Measurements from ENCODE around the gene TMEM231.
A peak's percentile ranks its signal among the peaks of the same experiment; 100 is the strongest.
"Not testable (repeated sequence)": the region's sequence is repeated elsewhere in the genome, so short reads cannot be mapped to it uniquely, and the experiment has no call there.

The TMEM231 gene

GRCh38 chr16:75527825-75528299, 28.2 kb downstream of the TMEM231 start:
- no peak for ATAC-seq
- Mint-ChIP-seq H3K4me3 (no peak overlapping the region), H3K9me3 (no peaks in the 10 kb centered on the region), H3K27me3 (no peaks in the 10 kb centered on the region), H3K27ac (no peak overlapping the region), H3K36me3 (no peaks in the 10 kb centered on the region), H3K4me1 (no peaks in the 10 kb centered on the region)

- Mint-ChIP-seq H3K4me1 (no peaks in the 10 kb centered on the region), H3K27me3 (no peaks in the 10 kb centered on the region), H3K27ac (no peak overlapping the region), H3K36me3 (no peaks in the 10 kb centered on the region), H3K9me3 (no peaks in the 10 kb centered on the region), H3K4me3 (no peak overlapping the region)
- no peak for ATAC-seq
These were observed 29.8 kb downstream of the TMEM231 start for GRCh38 chr16:75526032-75526790.

- no peaks in the 10 kb centered on the region for H3K27me3 Mint-ChIP-seq
- H3K4me3 Mint-ChIP-seq = no peak overlapping the region
- no peaks in the 10 kb centered on the region for H3K9me3 Mint-ChIP-seq
- no peak for ATAC-seq
- H3K27ac Mint-ChIP-seq = no peak overlapping the region
- H3K36me3 Mint-ChIP-seq = no peaks in the 10 kb centered on the region
- H3K4me1 Mint-ChIP-seq = peaks cover 13% of the 10 kb centered on the region
These were observed 36.9 kb downstream of the TMEM231 start for GRCh38 chr16:75519175-75519574.

- H3K36me3 Mint-ChIP-seq, H3K27me3 Mint-ChIP-seq, H3K9me3 Mint-ChIP-seq: not testable (repeated sequence)
- H3K4me1 Mint-ChIP-seq = peaks cover 13% of the 10 kb centered on the region
- peak overlapping the region; percentile 84 for H3K27ac Mint-ChIP-seq
- peak overlapping the region; percentile 93 for H3K4me3 Mint-ChIP-seq
- peak; percentile 52 for ATAC-seq
These were observed 39.7 kb downstream of the TMEM231 start for GRCh38 chr16:75516189-75516966.

GRCh38 chr16:75514296-75514695, 41.8 kb downstream of the TMEM231 start:
- ATAC-seq = no peak
- H3K27ac Mint-ChIP-seq = no peak overlapping the region
- H3K4me3 Mint-ChIP-seq = no peak overlapping the region
- no peaks in the 10 kb centered on the region for H3K36me3 Mint-ChIP-seq
- no peaks in the 10 kb centered on the region for H3K27me3 Mint-ChIP-seq
- no peaks in the 10 kb centered on the region for H3K9me3 Mint-ChIP-seq
- H3K4me1 Mint-ChIP-seq = peaks cover 13% of the 10 kb centered on the region

- no peak overlapping the region for H3K27ac Mint-ChIP-seq
- no peaks in the 10 kb centered on the region for H3K9me3 Mint-ChIP-seq
- H3K36me3 Mint-ChIP-seq = no peaks in the 10 kb centered on the region
- no peaks in the 10 kb centered on the region for H3K4me1 Mint-ChIP-seq
- no peak overlapping the region for H3K4me3 Mint-ChIP-seq
- no peaks in the 10 kb centered on the region for H3K27me3 Mint-ChIP-seq
- ATAC-seq = no peak
These were observed 49.5 kb downstream of the TMEM231 start for GRCh38 chr16:75506574-75506973.

GRCh38 chr16:75506107-75506506, 49.9 kb downstream of the TMEM231 start:
- no peaks in the 10 kb centered on the region for H3K36me3 Mint-ChIP-seq
- ATAC-seq = no peak

GRCh38 chr16:75503801-75504200, 52.3 kb downstream of the TMEM231 start:
- no peak overlapping the region for H3K4me3 Mint-ChIP-seq
- no peak for ATAC-seq
- H3K27me3 Mint-ChIP-seq = no peaks in the 10 kb centered on the region
- H3K36me3 Mint-ChIP-seq = no peaks in the 10 kb centered on the region
- H3K9me3 Mint-ChIP-seq = no peaks in the 10 kb centered on the region
- no peaks in the 10 kb centered on the region for H3K4me1 Mint-ChIP-seq
- H3K27ac Mint-ChIP-seq = no peak overlapping the region

More at GRCh38 chr16:75506107-75506506, 49.9 kb downstream of the TMEM231 start:
- H3K4me1 Mint-ChIP-seq = no peaks in the 10 kb centered on the region
- H3K4me3 Mint-ChIP-seq = no peak overlapping the region
- H3K9me3 Mint-ChIP-seq = no peaks in the 10 kb centered on the region
- H3K27me3 Mint-ChIP-seq = no peaks in the 10 kb centered on the region
- no peak overlapping the region for H3K27ac Mint-ChIP-seq

- no peaks in the 10 kb centered on the region for H3K4me1 Mint-ChIP-seq
- H3K4me3 Mint-ChIP-seq = no peak overlapping the region
- no peaks in the 10 kb centered on the region for H3K9me3 Mint-ChIP-seq
- H3K27me3 Mint-ChIP-seq = no peaks in the 10 kb centered on the region
- no peak for ATAC-seq
- no peaks in the 10 kb centered on the region for H3K36me3 Mint-ChIP-seq
- H3K27ac Mint-ChIP-seq = no peak overlapping the region
These were observed 53.0 kb downstream of the TMEM231 start for GRCh38 chr16:75502916-75503605.

- H3K36me3 Mint-ChIP-seq, H3K4me3 Mint-ChIP-seq, H3K27me3 Mint-ChIP-seq, H3K4me1 Mint-ChIP-seq, H3K9me3 Mint-ChIP-seq, H3K27ac Mint-ChIP-seq, ATAC-seq: not testable (repeated sequence)
These were observed 54.2 kb downstream of the TMEM231 start for GRCh38 chr16:75501820-75502219.

GRCh38 chr16:75501359-75501758, 54.7 kb downstream of the TMEM231 start:
- ATAC-seq = no peak
- H3K27ac Mint-ChIP-seq = no peak overlapping the region

GRCh38 chr16:75498605-75499322, 57.3 kb downstream of the TMEM231 start:
- not testable (repeated sequence) for ATAC-seq, H3K4me1 Mint-ChIP-seq, H3K36me3 Mint-ChIP-seq, H3K27ac Mint-ChIP-seq, H3K4me3 Mint-ChIP-seq, H3K9me3 Mint-ChIP-seq
- peaks cover 22% of the 10 kb centered on the region for H3K27me3 Mint-ChIP-seq

More at GRCh38 chr16:75501359-75501758, 54.7 kb downstream of the TMEM231 start:
- Mint-ChIP-seq H3K4me1 (no peaks in the 10 kb centered on the region), H3K9me3 (no peaks in the 10 kb centered on the region), H3K36me3 (no peaks in the 10 kb centered on the region), H3K27me3 (no peaks in the 10 kb centered on the region), H3K4me3 (no peak overlapping the region)

GRCh38 chr16:75497558-75497957, 58.5 kb downstream of the TMEM231 start:
- H3K27ac Mint-ChIP-seq = no peak overlapping the region
- H3K36me3 Mint-ChIP-seq = no peaks in the 10 kb centered on the region
- peaks cover 29% of the 10 kb centered on the region for H3K27me3 Mint-ChIP-seq
- peaks cover 9% of the 10 kb centered on the region for H3K4me1 Mint-ChIP-seq
- no peak overlapping the region for H3K4me3 Mint-ChIP-seq
- no peaks in the 10 kb centered on the region for H3K9me3 Mint-ChIP-seq
- ATAC-seq = no peak

- Mint-ChIP-seq H3K9me3 (no peaks in the 10 kb centered on the region), H3K36me3 (no peaks in the 10 kb centered on the region), H3K27me3 (peaks cover 29% of the 10 kb centered on the region), H3K4me3 (peak within 1 kb of the TSS; percentile 53), H3K27ac (peak within 1 kb of the TSS; percentile 52), H3K4me1 (peaks cover 12% of the 10 kb centered on the region)
- ATAC-seq = peak; percentile 80
These were observed 60.9 kb downstream of the TMEM231 start, which contains the start of gene CHST6 for GRCh38 chr16:75495076-75495674. Gene CHST6 (minus strand): TSS chr16:75495441. CDS start chr16:75479828, 15,613 bp downstream.

Data from stimulated activated memory B cell treated with anti-CD40 and anti-IgM and Interleukin-4, amounts not matched to agents 10 μg/mL and 1 μg/mL and 100 μg/mL, for 72 hours (primary cell).